T-helper 17 cell (primary cell): ENCODE measurements around the gene AGA. TPM values are rescaled to one million over a fixed set of nuclear protein-coding genes. Genes with fewer than 3 reads are reported as not detected.
A peak's percentile ranks its signal among the peaks of the same experiment; 100 is the strongest.

Experiments used
- ATAC-seq: fragments of 150-1000 bp; cut with Tn5 transposase; 2 replicates; pipeline ENCODE4 v1.10.0; 2021; ENCODE audit warnings: mild to moderate bottlenecking, moderate library complexity
- DNase-seq, 3 donors: peaks; one replicate each; pipeline versions ENCODE4 v3.0.0 to v3.0.0-alpha.2; 2020 to 2021
- H3K9me3 ChIP-seq: one replicate; pipeline ENCODE4 v1.7.0; 2013; ENCODE audit warnings: low read length, mild to moderate bottlenecking; ENCODE audit not compliant: control insufficient read depth, poor library complexity, severe bottlenecking
- H3K27ac Mint-ChIP-seq: one replicate; pipeline ENCODE4 v1.8.0; 2022; ENCODE audit warnings: mild to moderate bottlenecking, moderate library complexity, mixed read lengths
- H3K27me3 Mint-ChIP-seq: one replicate; pipeline ENCODE4 v1.8.0; 2022; ENCODE audit warnings: mixed read lengths
- H3K36me3 Mint-ChIP-seq: one replicate; pipeline ENCODE4 v1.8.0; 2022; ENCODE audit warnings: low read depth, mixed read lengths
- H3K4me1 Mint-ChIP-seq: one replicate; pipeline ENCODE4 v1.8.0; 2022; ENCODE audit warnings: mild to moderate bottlenecking, mixed read lengths
- H3K4me3 Mint-ChIP-seq: one replicate; pipeline ENCODE4 v1.8.0; 2022; ENCODE audit warnings: mild to moderate bottlenecking, moderate library complexity, mixed read lengths
- total RNA-seq, 4 donors: library from RNA in 2 of 4; stranded (reverse) in 2 of 4; gene quantifications; one replicate each; pipeline ENCODE4 v1.2.3 and lab custom pipeline; 2022 to 2026

AGA gene
- total RNA-seq, 2 donors from 2014 or later: 13.5 to 16.6 TPM

GRCh38 chr4:177473991-177474390 is 31.8 kb upstream of the AGA start:
- H3K4me3 Mint-ChIP-seq: no peak overlapping the region

GRCh38 chr4:177464026-177464425 is 21.8 kb upstream of the AGA start:
- no peak for DNase-seq
- no peak overlapping the region for H3K4me3 Mint-ChIP-seq
- no peak for ATAC-seq

More at GRCh38 chr4:177473991-177474390, 31.8 kb upstream of the AGA start:
- no peak for ATAC-seq
- H3K27me3 Mint-ChIP-seq: no peaks in the 10 kb centered on the region
- H3K9me3 ChIP-seq: no peaks in the 10 kb centered on the region
- H3K4me1 Mint-ChIP-seq: no peaks in the 10 kb centered on the region
- DNase-seq: no peak
- no peak overlapping the region for H3K27ac Mint-ChIP-seq
- H3K36me3 Mint-ChIP-seq: no peaks in the 10 kb centered on the region

DNA sequence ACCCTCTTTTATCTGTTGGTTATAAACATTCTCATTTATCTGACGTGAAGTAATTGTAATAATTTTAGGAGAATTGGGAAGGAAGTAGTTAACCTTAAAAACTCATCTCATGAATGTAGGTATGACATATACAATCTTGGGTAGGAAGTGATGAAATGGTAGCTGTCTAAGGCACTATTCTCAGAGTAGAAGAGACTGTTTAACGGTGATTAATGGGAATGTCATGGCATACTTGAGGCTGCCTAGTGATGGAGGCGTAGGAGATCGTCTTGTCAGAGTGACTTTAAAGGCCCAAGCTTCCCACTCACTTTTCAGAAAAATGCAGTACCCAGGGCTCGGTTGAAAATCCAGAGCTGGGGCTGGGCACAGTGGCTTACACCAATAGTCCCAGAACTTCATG is 19.4 kb upstream of the AGA start:
- Mint-ChIP-seq H3K27me3 (no peaks in the 10 kb centered on the region), H3K27ac (no peak overlapping the region), H3K4me1 (no peaks in the 10 kb centered on the region), H3K36me3 (no peaks in the 10 kb centered on the region), H3K4me3 (no peak overlapping the region)
- DNase-seq (no peak), ATAC-seq (no peak)
- no peaks in the 10 kb centered on the region for H3K9me3 ChIP-seq

More at GRCh38 chr4:177464026-177464425, 21.8 kb upstream of the AGA start:
- H3K9me3 ChIP-seq: no peaks in the 10 kb centered on the region
- Mint-ChIP-seq H3K4me1 (no peaks in the 10 kb centered on the region), H3K27me3 (no peaks in the 10 kb centered on the region), H3K36me3 (no peaks in the 10 kb centered on the region), H3K27ac (no peak overlapping the region)

DNA sequence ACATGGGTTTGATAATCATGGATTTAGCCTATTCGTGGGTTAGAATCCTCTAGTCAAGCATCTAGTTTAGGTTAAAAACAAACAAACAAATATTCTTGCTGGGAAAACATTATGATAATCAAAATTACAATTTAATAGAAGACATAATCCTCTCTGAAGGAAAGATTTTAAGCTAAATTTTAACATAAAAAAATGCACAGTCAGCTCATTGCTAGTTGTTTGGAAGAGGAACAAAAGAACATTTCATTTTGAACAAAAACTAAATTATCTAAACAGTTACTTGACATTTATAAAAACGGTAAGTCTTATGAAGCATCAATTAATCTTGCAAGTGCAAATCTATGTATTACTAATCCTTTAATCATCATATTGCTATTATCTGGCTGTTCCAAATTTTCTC is 18.2 kb upstream of the AGA start:
- H3K4me1 Mint-ChIP-seq: no peaks in the 10 kb centered on the region

DNA sequence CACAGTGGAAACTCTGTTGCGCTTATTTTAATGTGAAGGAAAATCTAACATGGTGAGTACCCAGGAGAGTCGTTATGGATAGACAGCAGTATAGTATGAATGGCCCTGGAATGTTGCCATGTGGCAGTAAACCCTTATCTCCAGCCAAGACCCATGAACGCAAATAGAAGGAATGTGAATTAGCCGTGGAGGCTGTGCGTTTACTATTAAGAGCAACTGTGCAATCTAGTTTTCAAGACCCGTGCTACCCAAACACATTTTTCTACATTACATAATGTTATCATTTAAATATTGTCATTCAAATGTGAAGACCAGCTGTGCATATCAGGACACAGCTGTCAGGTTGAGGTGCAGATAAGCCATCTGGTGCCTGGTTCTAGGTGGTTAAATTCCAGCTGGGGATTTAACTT is 13.3 kb upstream of the AGA start:
- no peak for ATAC-seq
- no peaks in the 10 kb centered on the region for H3K4me1 Mint-ChIP-seq
- H3K27me3 Mint-ChIP-seq: no peaks in the 10 kb centered on the region
- no peak for DNase-seq
- no peak overlapping the region for H3K4me3 Mint-ChIP-seq
- no peak overlapping the region for H3K27ac Mint-ChIP-seq
- H3K36me3 Mint-ChIP-seq: no peaks in the 10 kb centered on the region
- H3K9me3 ChIP-seq: no peaks in the 10 kb centered on the region

More for the DNA sequence above, 18.2 kb upstream of the AGA start:
- no peak overlapping the region for H3K27ac Mint-ChIP-seq
- ATAC-seq (no peak), DNase-seq (no peak)
- no peaks in the 10 kb centered on the region for H3K36me3 Mint-ChIP-seq
- no peak overlapping the region for H3K4me3 Mint-ChIP-seq
- H3K9me3 ChIP-seq: no peaks in the 10 kb centered on the region
- no peaks in the 10 kb centered on the region for H3K27me3 Mint-ChIP-seq

GRCh38 chr4:177453116-177453515 is 10.9 kb upstream of the AGA start:
- no peak for DNase-seq
- Mint-ChIP-seq H3K36me3 (no peaks in the 10 kb centered on the region), H3K27me3 (no peaks in the 10 kb centered on the region), H3K4me1 (peaks cover 3% of the 10 kb centered on the region), H3K27ac (no peak overlapping the region), H3K4me3 (no peak overlapping the region)
- no peaks in the 10 kb centered on the region for H3K9me3 ChIP-seq
- no peak for ATAC-seq

DNA sequence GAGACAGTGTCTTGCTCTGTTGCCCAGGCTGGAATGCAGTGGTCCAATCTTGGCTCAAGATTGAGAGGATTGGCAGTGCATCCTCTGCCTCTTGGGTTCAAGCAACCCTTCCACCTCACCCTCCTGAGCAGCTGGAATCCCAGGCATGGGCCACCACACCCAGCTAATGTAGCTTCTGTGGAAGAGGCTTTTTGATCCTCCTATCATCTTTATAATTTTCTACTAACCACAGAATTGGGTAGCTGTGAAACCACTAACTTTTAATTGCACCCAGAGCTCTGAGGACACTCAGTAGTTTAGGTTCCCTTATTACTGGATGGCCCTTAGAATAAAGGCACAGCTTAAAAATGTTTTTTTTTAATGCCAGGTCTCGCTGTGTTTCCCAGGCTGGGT is 8.9 kb upstream of the AGA start:
- DNase-seq (no peak), ATAC-seq (no peak)
- no peak overlapping the region for H3K4me3 Mint-ChIP-seq
- H3K36me3 Mint-ChIP-seq: no peaks in the 10 kb centered on the region
- no peak overlapping the region for H3K27ac Mint-ChIP-seq
- H3K9me3 ChIP-seq: no peaks in the 10 kb centered on the region
- H3K4me1 Mint-ChIP-seq: peaks cover 6% of the 10 kb centered on the region
- no peaks in the 10 kb centered on the region for H3K27me3 Mint-ChIP-seq

GRCh38 chr4:177450426-177451107 is 8.3 kb upstream of the AGA start:
- DNase-seq (no peak), ATAC-seq (no peak)
- H3K4me1 Mint-ChIP-seq: peaks cover 7% of the 10 kb centered on the region
- H3K36me3 Mint-ChIP-seq: no peaks in the 10 kb centered on the region
- H3K27ac Mint-ChIP-seq: no peak overlapping the region
- no peaks in the 10 kb centered on the region for H3K27me3 Mint-ChIP-seq
- H3K9me3 ChIP-seq: no peaks in the 10 kb centered on the region
- peak overlapping the region; percentile 25 for H3K4me3 Mint-ChIP-seq

DNA sequence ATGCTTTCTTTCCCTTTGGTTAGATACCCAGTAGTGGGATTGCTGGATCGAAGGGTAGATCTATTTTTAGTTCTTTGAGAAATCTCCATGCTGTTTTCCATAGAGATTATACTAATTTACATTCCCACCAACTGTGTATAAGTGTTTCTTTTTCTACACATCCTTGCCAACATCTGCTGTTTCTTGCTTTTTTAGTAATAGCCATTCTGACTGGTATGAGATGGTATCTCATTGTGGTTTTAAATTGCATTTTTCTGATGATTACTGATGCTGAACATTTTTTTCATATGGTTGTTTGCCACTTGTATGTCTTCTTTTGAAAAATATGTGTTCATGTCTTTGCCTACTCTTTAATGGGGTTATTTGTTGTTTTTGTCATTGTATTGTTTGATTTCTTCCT is 6.6 kb upstream of the AGA start:
- no peaks in the 10 kb centered on the region for H3K9me3 ChIP-seq
- Mint-ChIP-seq H3K36me3 (peaks cover 2% of the 10 kb centered on the region), H3K4me1 (peaks cover 8% of the 10 kb centered on the region), H3K4me3 (no peak overlapping the region), H3K27ac (no peak overlapping the region), H3K27me3 (no peaks in the 10 kb centered on the region)
- ATAC-seq: no peak
- no peak for DNase-seq

- no peak for DNase-seq
- peaks cover 2% of the 10 kb centered on the region for H3K36me3 Mint-ChIP-seq
- ATAC-seq: no peak
Observed at GRCh38 chr4:177447417-177448004, 5.3 kb upstream of the AGA start.

GRCh38 chr4:177446586-177446985 is 4.3 kb upstream of the AGA start:
- no peaks in the 10 kb centered on the region for H3K9me3 ChIP-seq
- no peak overlapping the region for H3K4me3 Mint-ChIP-seq
- no peak overlapping the region for H3K27ac Mint-ChIP-seq
- H3K27me3 Mint-ChIP-seq: no peaks in the 10 kb centered on the region
- DNase-seq (no peak), ATAC-seq (no peak)
- H3K4me1 Mint-ChIP-seq: peaks cover 15% of the 10 kb centered on the region
- H3K36me3 Mint-ChIP-seq: peaks cover 2% of the 10 kb centered on the region

More at GRCh38 chr4:177447417-177448004, 5.3 kb upstream of the AGA start:
- no peaks in the 10 kb centered on the region for H3K9me3 ChIP-seq
- no peak overlapping the region for H3K4me3 Mint-ChIP-seq
- H3K27me3 Mint-ChIP-seq: no peaks in the 10 kb centered on the region
- H3K4me1 Mint-ChIP-seq: peaks cover 12% of the 10 kb centered on the region
- no peak overlapping the region for H3K27ac Mint-ChIP-seq

DNA sequence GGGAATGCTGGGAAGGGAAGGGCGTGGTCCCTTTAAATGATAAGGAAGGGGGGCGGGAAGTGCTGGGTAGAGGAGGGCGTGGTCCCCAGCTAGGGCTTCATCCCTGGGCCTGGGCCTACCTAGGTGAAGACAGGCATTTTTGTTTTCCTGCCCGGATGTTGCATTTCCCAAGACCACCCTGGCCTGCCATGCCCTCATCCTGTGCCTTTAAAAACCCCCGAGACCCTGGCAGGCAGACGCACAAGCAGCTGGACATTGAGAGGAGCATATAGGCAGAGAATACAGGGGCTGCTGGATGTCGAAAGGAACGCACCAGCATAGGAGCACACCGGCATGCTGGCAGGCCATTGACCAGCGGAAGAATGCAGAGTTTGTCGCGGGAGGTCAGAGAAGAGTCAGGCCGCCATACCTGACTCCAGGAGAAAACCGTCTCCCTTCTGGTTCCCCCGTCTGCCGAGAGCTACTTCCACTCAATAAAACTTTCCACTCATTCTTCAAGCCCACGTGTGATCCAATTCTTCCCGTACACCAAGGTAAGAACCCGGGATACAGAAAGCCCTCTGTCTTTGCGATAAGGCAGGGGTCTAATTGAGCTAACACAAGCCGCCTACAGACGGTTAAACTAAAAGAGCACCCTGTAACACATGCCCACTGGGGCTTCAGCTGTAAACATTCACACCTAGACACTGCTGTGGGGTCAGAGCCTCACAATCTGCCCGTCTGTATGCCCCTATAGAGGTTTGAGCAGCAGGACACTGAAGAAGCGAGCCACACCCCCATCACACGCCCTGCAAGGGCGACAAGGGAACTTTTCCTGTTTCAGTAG is 2.9 kb upstream of the AGA start:
- Mint-ChIP-seq H3K27ac (no peak overlapping the region), H3K4me3 (no peak overlapping the region), H3K27me3 (no peaks in the 10 kb centered on the region), H3K36me3 (peaks cover 4% of the 10 kb centered on the region), H3K4me1 (peaks cover 27% of the 10 kb centered on the region)
- ATAC-seq: no peak
- no peak for DNase-seq
- H3K9me3 ChIP-seq: no peaks in the 10 kb centered on the region

GRCh38 chr4:177441061-177441802 is 1.0 kb downstream of the AGA start:
- DNase-seq (no peak), ATAC-seq (no peak)
- peak overlapping the region; percentile 96 for H3K27ac Mint-ChIP-seq
- no peaks in the 10 kb centered on the region for H3K9me3 ChIP-seq
- peaks cover 4% of the 10 kb centered on the region for H3K36me3 Mint-ChIP-seq
- H3K4me3 Mint-ChIP-seq: peak overlapping the region; percentile 97
- peaks cover 21% of the 10 kb centered on the region for H3K4me1 Mint-ChIP-seq
- H3K27me3 Mint-ChIP-seq: no peaks in the 10 kb centered on the region
